ENCODE results near the gene TAPBP. TPM values are rescaled to one million over a fixed set of nuclear protein-coding genes. Genes with fewer than 3 reads are reported as not detected.

Gene TAPBP
- total and polyA plus RNA-seq, 9 of the 15 experiments (the other 6 are each of a cell fraction or from before 2014, with no cell fraction given) = 5.6 to 74.0 (median 22.3) TPM

GRCh38 chr6:33316603-33317418 lies 2.9 kb upstream of the TAPBP start (continued):
- TF ChIP-seq, protein P1, sequence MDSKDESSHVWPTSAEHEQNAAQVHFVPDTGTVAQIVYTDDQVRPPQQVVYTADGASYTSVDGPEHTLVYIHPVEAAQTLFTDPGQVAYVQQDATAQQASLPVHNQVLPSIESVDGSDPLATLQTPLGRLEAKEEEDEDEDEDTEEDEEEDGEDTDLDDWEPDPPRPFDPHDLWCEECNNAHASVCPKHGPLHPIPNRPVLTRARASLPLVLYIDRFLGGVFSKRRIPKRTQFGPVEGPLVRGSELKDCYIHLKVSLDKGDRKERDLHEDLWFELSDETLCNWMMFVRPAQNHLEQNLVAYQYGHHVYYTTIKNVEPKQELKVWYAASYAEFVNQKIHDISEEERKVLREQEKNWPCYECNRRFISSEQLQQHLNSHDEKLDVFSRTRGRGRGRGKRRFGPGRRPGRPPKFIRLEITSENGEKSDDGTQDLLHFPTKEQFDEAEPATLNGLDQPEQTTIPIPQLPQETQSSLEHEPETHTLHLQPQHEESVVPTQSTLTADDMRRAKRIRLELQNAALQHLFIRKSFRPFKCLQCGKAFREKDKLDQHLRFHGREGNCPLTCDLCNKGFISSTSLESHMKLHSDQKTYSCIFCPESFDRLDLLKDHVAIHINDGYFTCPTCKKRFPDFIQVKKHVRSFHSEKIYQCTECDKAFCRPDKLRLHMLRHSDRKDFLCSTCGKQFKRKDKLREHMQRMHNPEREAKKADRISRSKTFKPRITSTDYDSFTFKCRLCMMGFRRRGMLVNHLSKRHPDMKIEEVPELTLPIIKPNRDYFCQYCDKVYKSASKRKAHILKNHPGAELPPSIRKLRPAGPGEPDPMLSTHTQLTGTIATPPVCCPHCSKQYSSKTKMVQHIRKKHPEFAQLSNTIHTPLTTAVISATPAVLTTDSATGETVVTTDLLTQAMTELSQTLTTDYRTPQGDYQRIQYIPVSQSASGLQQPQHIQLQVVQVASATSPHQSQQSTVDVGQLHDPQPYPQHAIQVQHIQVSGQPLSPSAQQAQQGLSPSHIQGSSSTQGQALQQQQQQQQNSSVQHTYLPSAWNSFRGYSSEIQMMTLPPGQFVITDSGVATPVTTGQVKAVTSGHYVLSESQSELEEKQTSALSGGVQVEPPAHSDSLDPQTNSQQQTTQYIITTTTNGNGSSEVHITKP (IDR thresholded peaks at IDR 0.05; ENCODE audit: partially characterized antibody) = peak; percentile 25
- TF ChIP-seq KLF13 (tag; IDR thresholded peaks at IDR 0.05; ENCODE audit: borderline replicate concordance, low read depth) (peak; percentile 80; the same call in 1 of the 2 replicates), SIN3A (IDR thresholded peaks at IDR 0.05; ENCODE audit: borderline replicate concordance in 2 of 2, control insufficient read depth in 1 of 2, low read depth in 2 of 2, low read length in 2 of 2) (0 out of 4 replicates have a peak, but pooled peaks of 1 of the 2 experiments have one; percentile 11), CCAR2 (IDR thresholded peaks at IDR 0.05; ENCODE audit: low read depth, low read length) (no peak), RFX7 (CRISPR knock-in tag; IDR thresholded peaks at IDR 0.05) (peak; percentile 25; the same call in 1 of the 2 replicates), ZNF324 (CRISPR knock-in tag; IDR thresholded peaks at IDR 0.05) (no peak), RBM25 (IDR thresholded peaks at IDR 0.05; ENCODE audit: low read depth, low read length, severe bottlenecking) (peak; percentile 97), DLX4 (CRISPR knock-in tag; IDR thresholded peaks at IDR 0.05) (no peak), CBX3 (IDR thresholded peaks at IDR 0.05; ENCODE audit: borderline replicate concordance in 1 of 2, low read length in 2 of 2) (peak in 1 of 2 experiments; percentile 69; a peak in 1 of 3 replicates)
- TF ChIP-seq, protein P2, sequence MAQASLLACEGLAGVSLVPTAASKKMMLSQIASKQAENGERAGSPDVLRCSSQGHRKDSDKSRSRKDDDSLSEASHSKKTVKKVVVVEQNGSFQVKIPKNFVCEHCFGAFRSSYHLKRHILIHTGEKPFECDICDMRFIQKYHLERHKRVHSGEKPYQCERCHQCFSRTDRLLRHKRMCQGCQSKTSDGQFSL (CRISPR knock-in tag; IDR thresholded peaks at IDR 0.05) = 0 out of 2 replicates have a peak, but pooled peaks have one; percentile 31
- TF ChIP-seq, protein P2 (tag; IDR thresholded peaks at IDR 0.05) = no peak
- TF ChIP-seq, protein P3, sequence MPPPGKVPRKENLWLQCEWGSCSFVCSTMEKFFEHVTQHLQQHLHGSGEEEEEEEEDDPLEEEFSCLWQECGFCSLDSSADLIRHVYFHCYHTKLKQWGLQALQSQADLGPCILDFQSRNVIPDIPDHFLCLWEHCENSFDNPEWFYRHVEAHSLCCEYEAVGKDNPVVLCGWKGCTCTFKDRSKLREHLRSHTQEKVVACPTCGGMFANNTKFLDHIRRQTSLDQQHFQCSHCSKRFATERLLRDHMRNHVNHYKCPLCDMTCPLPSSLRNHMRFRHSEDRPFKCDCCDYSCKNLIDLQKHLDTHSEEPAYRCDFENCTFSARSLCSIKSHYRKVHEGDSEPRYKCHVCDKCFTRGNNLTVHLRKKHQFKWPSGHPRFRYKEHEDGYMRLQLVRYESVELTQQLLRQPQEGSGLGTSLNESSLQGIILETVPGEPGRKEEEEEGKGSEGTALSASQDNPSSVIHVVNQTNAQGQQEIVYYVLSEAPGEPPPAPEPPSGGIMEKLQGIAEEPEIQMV (tag; conservative IDR thresholded peaks at IDR 0.05; ENCODE audit: low read depth) = no peak

Data from K562 (cell line).